Measurements from ENCODE around the gene XPR1. TPM values are rescaled to one million over a fixed set of nuclear protein-coding genes. Genes with fewer than 3 reads are reported as not detected.
A peak's percentile ranks its signal among the peaks of the same experiment; 100 is the strongest.

XPR1 gene
- total and polyA plus RNA-seq, 2 experiments from 2014 or later, result 18.1 to 36.4 TPM

- no peak for TF ChIP-seq CTCF (IDR thresholded peaks at IDR 0.05; ENCODE audit: low read depth, low read length)
- Histone ChIP-seq H3K27ac (no peak overlapping the region), H3K9me3 (ENCODE audit: low read depth) (no peaks in the 10 kb centered on the region), H3K4me1 (ENCODE audit: low read depth) (no peaks in the 10 kb centered on the region), H3K4me3 (no peak overlapping the region), H3K36me3 (no peaks in the 10 kb centered on the region), H3K27me3 (peaks cover 25% of the 10 kb centered on the region)
- no peak for DNase-seq (ENCODE audit: low read depth in 1 of 2, low spot score in 1 of 2)
Measured at GRCh38 chr1:180916771-180917170, 284.9 kb downstream of the XPR1 start.

GRCh38 chr1:180917306-180918065 lies 285.7 kb downstream of the XPR1 start:
- Histone ChIP-seq H3K4me3 (no peak overlapping the region), H3K9me3 (ENCODE audit: low read depth) (no peaks in the 10 kb centered on the region), H3K4me1 (ENCODE audit: low read depth) (peaks cover 2% of the 10 kb centered on the region), H3K27me3 (peaks cover 18% of the 10 kb centered on the region), H3K36me3 (no peaks in the 10 kb centered on the region), H3K27ac (no peak overlapping the region)
- peak in 1 of 2 donors; percentile 38 for DNase-seq (ENCODE audit: low read depth in 1 of 2, low spot score in 1 of 2)
- peak; percentile 22 for TF ChIP-seq CTCF (IDR thresholded peaks at IDR 0.05; ENCODE audit: low read depth, low read length)

GRCh38 chr1:180918519-180918918 lies 286.7 kb downstream of the XPR1 start:
- no peak for DNase-seq (ENCODE audit: low read depth in 1 of 2, low spot score in 1 of 2)
- Histone ChIP-seq H3K36me3 (no peaks in the 10 kb centered on the region), H3K9me3 (ENCODE audit: low read depth) (no peaks in the 10 kb centered on the region), H3K27ac (no peak overlapping the region), H3K4me3 (no peak overlapping the region), H3K27me3 (peaks cover 8% of the 10 kb centered on the region), H3K4me1 (ENCODE audit: low read depth) (peaks cover 12% of the 10 kb centered on the region)
- no peak for TF ChIP-seq CTCF (IDR thresholded peaks at IDR 0.05; ENCODE audit: low read depth, low read length)

- no peak for DNase-seq (ENCODE audit: low read depth in 1 of 2, low spot score in 1 of 2)
- peaks cover under 1% of the 10 kb centered on the region for H3K27me3 ChIP-seq
- TF ChIP-seq CTCF (IDR thresholded peaks at IDR 0.05; ENCODE audit: low read depth, low read length), result no peak
Measured at GRCh38 chr1:180919183-180919700, 287.4 kb downstream of the XPR1 start.

GRCh38 chr1:180920193-180920592 lies 288.4 kb downstream of the XPR1 start:
- H3K27ac ChIP-seq, result no peak overlapping the region
- no peak for DNase-seq (ENCODE audit: low read depth in 1 of 2, low spot score in 1 of 2)
- H3K4me1 ChIP-seq (ENCODE audit: low read depth), result peaks cover 17% of the 10 kb centered on the region
- TF ChIP-seq CTCF (IDR thresholded peaks at IDR 0.05; ENCODE audit: low read depth, low read length), result no peak
- H3K36me3 ChIP-seq, result no peaks in the 10 kb centered on the region
- no peaks in the 10 kb centered on the region for H3K9me3 ChIP-seq (ENCODE audit: low read depth)
- no peaks in the 10 kb centered on the region for H3K27me3 ChIP-seq
- H3K4me3 ChIP-seq, result no peak overlapping the region

More at GRCh38 chr1:180919183-180919700, 287.4 kb downstream of the XPR1 start:
- Histone ChIP-seq H3K27ac (no peak overlapping the region), H3K9me3 (ENCODE audit: low read depth) (no peaks in the 10 kb centered on the region), H3K4me1 (ENCODE audit: low read depth) (peaks cover 16% of the 10 kb centered on the region), H3K4me3 (no peak overlapping the region), H3K36me3 (no peaks in the 10 kb centered on the region)

Measured in cardiac muscle cell (in vitro differentiated cells and primary cell).